Lower lobe of right lung (tissue), 2 donors: ENCODE measurements around the gene ADCY5. TPM values are rescaled to one million over a fixed set of nuclear protein-coding genes. Genes with fewer than 3 reads are reported as not detected.

Experiments used
- ATAC-seq, 2 donors: fragments of 200-7000 bp; cut with Tn5 transposase; one replicate each; pipeline ENCODE4 v1.9.1; 2020 to 2022; ENCODE audit warnings: mild to moderate bottlenecking in 2 of 2, moderate library complexity in 2 of 2
- DNase-seq: peaks from one replicate; pipeline ENCODE4 v3.0.0-alpha.2; 2020
- H3K27ac ChIP-seq: fragments of 200-600 bp; one replicate; pipeline ENCODE4 v1.8.0; 2022
- H3K27me3 ChIP-seq: fragments of 200-600 bp; one replicate; pipeline ENCODE4 v1.8.0; 2022; ENCODE audit warnings: low read depth
- H3K36me3 ChIP-seq: fragments of 200-600 bp; one replicate; pipeline ENCODE4 v1.8.0; 2022; ENCODE audit warnings: mild to moderate bottlenecking
- H3K4me1 ChIP-seq: fragments of 200-600 bp; one replicate; pipeline ENCODE4 v1.8.0; 2022
- H3K4me3 ChIP-seq: fragments of 200-600 bp; one replicate; pipeline ENCODE4 v1.8.0; 2022; ENCODE audit warnings: mild to moderate bottlenecking
- H3K9me3 ChIP-seq: fragments of 200-600 bp; one replicate; pipeline ENCODE4 v1.8.0; 2022
- CTCF ChIP-seq: fragments of 200-600 bp; IDR thresholded peaks from one replicate; pipeline ENCODE4 v1.8.0; 2022; ENCODE audit warnings: antibody characterized with exemption, mild to moderate bottlenecking
- intact Hi-C: fragments of 100-400 bp; cut with DNase I; formaldehyde crosslinking; loops from one replicate; pipeline ENCODE4 v1.11.0; 2022
- total RNA-seq: library from RNA; stranded (reverse); fragmentation: NEBNext Ultra II Directional; extraction: Animal tissue kit (Norgen Biotek cat#: 25700); gene quantifications from one replicate; pipeline ENCODE4 v1.2.1, GENCODE V29; 2021
- donor health status: DM: no; HTN: yes; CAD: no; lungs with severe emphysema.

The ADCY5 gene
- total RNA-seq, 1 donor from 2014 or later, result 5.6 TPM

- DNase-seq, result no peak
- intact Hi-C loops, result no loop called here
- H3K27me3 ChIP-seq, result no peaks in the 10 kb centered on the region
- H3K4me1 ChIP-seq, result peaks cover 11% of the 10 kb centered on the region
- no peak overlapping the region for H3K27ac ChIP-seq
- H3K9me3 ChIP-seq, result no peaks in the 10 kb centered on the region
- H3K4me3 ChIP-seq, result no peak overlapping the region
- no peak for ATAC-seq
- TF ChIP-seq CTCF, result no peak
- no peaks in the 10 kb centered on the region for H3K36me3 ChIP-seq
Observed at GRCh38 chr3:123373474-123373987, 75.4 kb downstream of the ADCY5 start.

- no peak for TF ChIP-seq CTCF
- DNase-seq (no peak), ATAC-seq (no peak)
- H3K4me3 ChIP-seq, result no peak overlapping the region
- H3K27ac ChIP-seq, result no peak overlapping the region
- H3K36me3 ChIP-seq, result no peaks in the 10 kb centered on the region
- no peaks in the 10 kb centered on the region for H3K9me3 ChIP-seq
- peaks cover 11% of the 10 kb centered on the region for H3K4me1 ChIP-seq
- H3K27me3 ChIP-seq, result no peaks in the 10 kb centered on the region
- intact Hi-C loops, result no loop called here
Observed at GRCh38 chr3:123372686-123373473, 76.0 kb downstream of the ADCY5 start.

- H3K27me3 ChIP-seq, result no peaks in the 10 kb centered on the region
- H3K4me1 ChIP-seq, result peaks cover 11% of the 10 kb centered on the region
- H3K27ac ChIP-seq, result no peak overlapping the region
- no peak overlapping the region for H3K4me3 ChIP-seq
- no peak for TF ChIP-seq CTCF
- no peaks in the 10 kb centered on the region for H3K36me3 ChIP-seq
- intact Hi-C loops, result no loop called here
- ATAC-seq (no peak), DNase-seq (no peak)
- H3K9me3 ChIP-seq, result no peaks in the 10 kb centered on the region
Observed at GRCh38 chr3:123371859-123372685, 76.8 kb downstream of the ADCY5 start.

GRCh38 chr3:123371426-123371825 is 77.5 kb downstream of the ADCY5 start:
- ATAC-seq, result no peak
- Histone ChIP-seq H3K9me3 (no peaks in the 10 kb centered on the region), H3K27ac (no peak overlapping the region), H3K27me3 (no peaks in the 10 kb centered on the region), H3K36me3 (no peaks in the 10 kb centered on the region), H3K4me3 (no peak overlapping the region), H3K4me1 (peaks cover 11% of the 10 kb centered on the region)
- intact Hi-C loops, result no loop called here
- no peak for DNase-seq
- no peak for TF ChIP-seq CTCF

- ATAC-seq (no peak), DNase-seq (no peak)
- H3K27me3 ChIP-seq, result no peaks in the 10 kb centered on the region
- intact Hi-C loops, result no loop called here
- H3K36me3 ChIP-seq, result no peaks in the 10 kb centered on the region
- no peaks in the 10 kb centered on the region for H3K9me3 ChIP-seq
- H3K4me3 ChIP-seq, result no peak overlapping the region
- no peak overlapping the region for H3K27ac ChIP-seq
- H3K4me1 ChIP-seq, result peaks cover 11% of the 10 kb centered on the region
- no peak for TF ChIP-seq CTCF
Observed at GRCh38 chr3:123370819-123371218, 78.1 kb downstream of the ADCY5 start.
